SJSA1 (cell line): ENCODE results near the gene ZP2. TPM values are rescaled to one million over a fixed set of nuclear protein-coding genes. Genes with fewer than 3 reads are reported as not detected.

Experiments used
- DNase-seq, 2 experiments: peaks; one replicate each; pipeline ENCODE4 v3.0.0-alpha.2; 2015 to 2020; ENCODE audit warnings: low spot score in 2 of 2, low read depth in 1 of 2
- H3K27ac ChIP-seq: fragments of 250-450 bp; sonication (Bioruptor Pico); 2 replicates; pipeline ENCODE4 v1.5.1; 2020; ENCODE audit warnings: mild to moderate bottlenecking, moderate library complexity
- H3K27me3 ChIP-seq: fragments of 250-450 bp; sonication (Bioruptor Pico); replicated peaks from 2 replicates; pipeline ENCODE4 v1.5.1; 2020; ENCODE audit warnings: mild to moderate bottlenecking, moderate library complexity
- H3K36me3 ChIP-seq: fragments of 250-450 bp; sonication (Bioruptor Pico); 2 replicates; pipeline ENCODE4 v1.5.1; 2020; ENCODE audit warnings: mild to moderate bottlenecking
- H3K4me1 ChIP-seq: fragments of 250-450 bp; sonication (Bioruptor Pico); replicated peaks from 2 replicates; pipeline ENCODE4 v1.6.1; 2021; ENCODE audit warnings: mild to moderate bottlenecking
- H3K4me3 ChIP-seq: fragments of 250-450 bp; sonication (Bioruptor Pico); 2 replicates; pipeline ENCODE4 v1.5.1; 2020; ENCODE audit warnings: mild to moderate bottlenecking
- H3K9me3 ChIP-seq: fragments of 250-450 bp; sonication (Bioruptor Pico); replicated peaks from 2 replicates; pipeline ENCODE4 v1.5.1; 2020; ENCODE audit warnings: mild to moderate bottlenecking
- total RNA-seq: library from RNA; depleted of rRNA; stranded (reverse); fragments of >200 nt; shearing (Covaris generic); gene quantifications from 2 replicates; pipeline ENCODE4 v1.2.3, GENCODE V29; 2014

ZP2 gene
- total RNA-seq, 1 experiment from 2014 or later, result not detected

DNA sequence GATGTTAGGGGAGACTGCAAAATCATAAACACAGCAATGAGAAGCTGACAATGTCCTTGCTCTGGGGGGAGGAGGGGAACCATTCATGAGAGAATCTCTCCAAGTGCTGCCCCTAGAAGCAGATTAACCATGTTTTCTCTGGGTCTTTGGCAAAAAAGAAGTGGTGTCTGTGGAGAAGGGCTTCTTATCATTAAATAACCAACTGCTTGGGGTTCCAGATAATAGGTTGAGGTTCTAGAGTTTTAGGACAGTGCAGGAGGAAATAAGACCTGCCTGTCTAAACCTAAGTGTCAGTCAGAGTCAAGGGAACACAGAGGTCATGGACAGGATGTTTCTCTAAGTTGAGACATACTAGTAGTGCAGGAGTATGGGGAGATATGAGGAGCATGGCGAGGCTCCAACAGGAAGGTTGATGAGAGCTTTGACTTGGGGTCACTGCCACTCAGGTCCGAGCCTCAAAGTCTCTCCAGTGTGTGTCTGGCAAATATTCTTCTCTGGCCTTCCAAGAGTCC is 17.0 kb upstream of the ZP2 start:
- no peak for DNase-seq
- no peaks in the 10 kb centered on the region for H3K9me3 ChIP-seq
- H3K4me1 ChIP-seq, result no peaks in the 10 kb centered on the region
- no peaks in the 10 kb centered on the region for H3K36me3 ChIP-seq
- H3K27me3 ChIP-seq, result peaks cover 26% of the 10 kb centered on the region
- H3K4me3 ChIP-seq, result no peak overlapping the region
- H3K27ac ChIP-seq, result no peak overlapping the region

DNA sequence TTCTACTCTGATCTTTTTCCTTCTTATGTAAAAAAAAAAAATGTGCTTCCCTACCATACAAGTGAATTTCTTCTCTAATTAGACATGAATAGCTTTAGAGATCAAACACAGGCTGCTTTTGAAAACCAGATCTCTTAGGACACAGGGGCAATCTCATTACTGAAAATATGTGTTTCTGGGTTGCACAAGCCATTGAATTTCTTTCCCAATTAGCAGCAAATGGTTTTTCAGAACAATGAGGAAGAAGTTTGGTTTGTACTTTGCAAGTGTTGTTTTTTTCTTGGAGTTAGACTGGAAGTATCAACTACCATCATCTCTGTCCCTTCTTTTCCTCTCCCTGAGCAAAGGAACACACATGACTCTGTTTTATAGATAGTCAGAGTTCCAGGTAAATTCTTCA is 16.5 kb upstream of the ZP2 start:
- no peaks in the 10 kb centered on the region for H3K4me1 ChIP-seq
- no peaks in the 10 kb centered on the region for H3K36me3 ChIP-seq
- H3K27me3 ChIP-seq, result peaks cover 28% of the 10 kb centered on the region
- no peak overlapping the region for H3K27ac ChIP-seq
- DNase-seq, result no peak
- H3K9me3 ChIP-seq, result no peaks in the 10 kb centered on the region
- no peak overlapping the region for H3K4me3 ChIP-seq

DNA sequence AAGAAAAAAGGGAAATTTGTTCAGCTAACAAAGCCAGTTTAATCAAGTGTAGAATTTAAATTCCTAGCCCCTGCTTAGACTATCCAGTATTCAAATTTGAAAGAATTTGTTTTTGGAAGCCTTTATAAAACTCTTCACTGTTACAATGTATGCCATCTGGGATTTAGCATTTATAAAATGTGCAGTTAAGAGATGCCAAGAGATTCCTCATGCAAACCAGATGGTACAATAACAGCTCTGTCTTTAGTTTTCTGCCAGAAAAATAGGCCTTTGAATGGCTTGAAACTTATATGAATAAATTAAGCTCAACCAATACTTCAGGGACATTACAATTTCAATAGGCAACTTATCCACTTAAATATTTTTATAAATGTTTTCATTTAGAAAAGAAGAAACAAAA is 15.4 kb upstream of the ZP2 start:
- no peak overlapping the region for H3K4me3 ChIP-seq
- H3K27ac ChIP-seq, result no peak overlapping the region
- peaks cover 30% of the 10 kb centered on the region for H3K27me3 ChIP-seq
- H3K36me3 ChIP-seq, result no peaks in the 10 kb centered on the region
- DNase-seq, result no peak
- H3K9me3 ChIP-seq, result no peaks in the 10 kb centered on the region
- H3K4me1 ChIP-seq, result no peaks in the 10 kb centered on the region

DNA sequence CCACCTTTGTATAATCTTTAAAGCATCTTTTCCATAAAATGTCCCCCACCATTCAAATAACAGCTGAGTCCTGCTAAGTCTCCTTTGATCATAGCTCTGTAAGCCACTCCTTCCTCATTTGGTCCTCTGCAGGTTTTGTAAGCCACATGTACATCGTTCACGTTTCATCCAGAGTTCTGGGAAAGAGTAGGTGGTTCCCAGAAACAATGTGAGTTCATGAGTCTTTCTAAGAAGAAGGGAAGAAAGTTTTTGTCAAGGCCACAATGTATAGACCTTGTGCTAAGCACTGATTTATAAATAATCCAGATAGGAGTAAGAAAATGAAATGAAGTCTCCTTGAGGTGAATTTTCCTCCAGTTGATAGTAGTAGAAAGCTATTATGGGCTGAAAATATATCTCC is 13.4 kb upstream of the ZP2 start:
- no peak for DNase-seq
- Histone ChIP-seq H3K36me3 (no peaks in the 10 kb centered on the region), H3K27me3 (peaks cover 27% of the 10 kb centered on the region), H3K9me3 (no peaks in the 10 kb centered on the region), H3K4me3 (no peak overlapping the region), H3K4me1 (no peaks in the 10 kb centered on the region), H3K27ac (no peak overlapping the region)

DNA sequence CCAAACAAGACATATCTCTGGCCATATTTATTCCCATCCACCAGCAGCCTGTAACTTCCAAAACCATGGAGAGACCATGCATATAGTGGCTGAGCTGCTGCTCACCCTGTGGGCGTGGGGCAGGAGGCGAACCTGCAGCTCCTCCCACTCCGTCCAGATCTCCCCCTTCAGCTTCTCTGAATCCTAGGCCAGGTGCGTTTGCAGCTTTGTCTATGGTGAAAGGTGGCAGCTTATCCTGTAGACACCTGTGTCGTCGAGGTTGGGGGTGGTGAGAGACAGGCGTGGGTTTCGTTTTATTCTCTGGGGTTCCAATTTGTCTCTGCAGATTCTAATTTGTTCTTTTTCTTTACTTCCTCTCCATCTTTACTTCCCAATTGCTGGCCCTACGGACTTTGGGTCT is 12.4 kb upstream of the ZP2 start:
- no peak for DNase-seq
- peaks cover 28% of the 10 kb centered on the region for H3K27me3 ChIP-seq
- no peaks in the 10 kb centered on the region for H3K36me3 ChIP-seq
- H3K9me3 ChIP-seq, result no peaks in the 10 kb centered on the region
- H3K4me1 ChIP-seq, result no peaks in the 10 kb centered on the region
- H3K27ac ChIP-seq, result no peak overlapping the region
- H3K4me3 ChIP-seq, result no peak overlapping the region

DNA sequence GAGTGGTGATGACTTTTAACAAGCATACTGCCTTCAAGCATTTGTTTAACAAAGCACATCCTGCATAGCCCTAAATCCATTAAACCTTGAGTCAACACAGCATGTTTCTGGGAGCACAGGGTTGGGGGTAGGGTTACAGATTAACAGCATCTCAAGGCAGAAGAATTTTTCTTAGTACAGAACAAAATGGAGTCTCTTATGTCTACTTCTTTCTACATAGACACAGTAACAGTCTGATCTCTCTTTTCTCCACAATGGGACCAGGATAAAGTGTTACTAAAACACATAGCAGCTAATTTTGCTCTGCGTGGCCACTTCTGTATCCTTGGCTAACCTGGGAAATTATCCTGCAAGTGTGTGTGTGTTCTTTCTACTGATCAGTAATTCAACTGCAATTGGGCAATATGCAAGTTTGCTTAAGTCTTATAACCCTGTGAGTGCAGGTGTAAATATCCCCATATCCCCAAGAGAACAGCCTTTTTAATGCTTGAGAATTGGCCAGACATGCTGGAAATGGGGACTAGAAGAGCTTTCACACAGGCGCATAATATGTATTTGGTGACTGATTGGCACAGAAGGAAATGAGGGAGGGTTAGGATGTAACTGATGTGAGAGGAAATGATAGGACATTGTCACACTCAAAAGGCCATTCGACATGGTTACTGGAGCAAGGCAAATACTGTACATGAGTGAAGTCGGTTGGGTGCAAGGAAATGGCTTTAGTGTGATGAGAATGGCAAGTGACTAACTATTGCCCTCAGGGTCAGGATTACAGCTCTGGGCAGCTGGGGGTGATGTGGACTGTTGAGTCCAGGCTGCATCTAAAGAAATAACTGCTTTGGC is 11.3 kb upstream of the ZP2 start:
- H3K9me3 ChIP-seq, result no peaks in the 10 kb centered on the region
- H3K27ac ChIP-seq, result no peak overlapping the region
- no peak overlapping the region for H3K4me3 ChIP-seq
- DNase-seq, result no peak
- no peaks in the 10 kb centered on the region for H3K4me1 ChIP-seq
- H3K36me3 ChIP-seq, result no peaks in the 10 kb centered on the region
- H3K27me3 ChIP-seq, result peaks cover 23% of the 10 kb centered on the region

DNA sequence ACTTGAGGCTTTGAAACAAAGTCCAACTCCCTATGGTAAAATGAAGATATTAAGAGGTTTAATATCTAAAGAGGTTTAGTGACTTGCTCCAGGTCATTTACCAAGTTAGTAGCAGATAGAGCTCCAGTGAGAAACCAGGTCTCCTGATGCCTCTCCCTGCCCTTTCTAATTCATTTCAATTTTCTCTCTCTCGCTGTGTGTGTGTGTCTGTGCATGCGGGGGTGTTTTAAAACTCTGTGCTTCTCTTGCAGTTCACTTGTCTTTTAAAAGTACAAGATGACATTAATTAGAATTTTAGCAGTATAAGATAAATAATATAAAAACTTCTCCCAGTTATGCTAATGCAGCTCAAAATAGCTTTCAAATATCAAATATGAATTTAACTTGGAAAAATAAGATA is 8.2 kb upstream of the ZP2 start:
- H3K4me1 ChIP-seq, result no peaks in the 10 kb centered on the region
- no peak overlapping the region for H3K27ac ChIP-seq
- H3K27me3 ChIP-seq, result peaks cover 21% of the 10 kb centered on the region
- H3K9me3 ChIP-seq, result no peaks in the 10 kb centered on the region
- no peaks in the 10 kb centered on the region for H3K36me3 ChIP-seq
- H3K4me3 ChIP-seq, result no peak overlapping the region
- no peak for DNase-seq

DNA sequence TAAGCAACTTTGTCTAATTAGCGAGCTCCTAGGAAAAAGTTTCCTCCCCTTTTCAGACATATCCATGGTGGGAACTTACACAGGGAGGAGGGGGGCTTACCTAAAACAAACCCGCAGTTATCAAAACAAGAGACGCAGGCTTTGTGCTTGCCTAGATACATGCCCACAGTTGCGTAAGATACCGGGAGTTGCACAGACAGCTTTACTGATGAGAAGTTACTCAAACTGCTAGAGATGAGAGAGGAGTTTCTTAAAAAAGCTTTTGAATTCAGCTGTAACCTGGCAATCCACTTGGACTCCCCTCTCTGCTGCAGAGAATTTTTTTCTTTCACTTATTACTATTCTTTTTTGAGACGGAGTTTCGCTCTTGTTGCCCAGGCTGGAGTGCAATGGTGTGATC is 6.8 kb upstream of the ZP2 start:
- Histone ChIP-seq H3K27me3 (peaks cover 21% of the 10 kb centered on the region), H3K36me3 (no peaks in the 10 kb centered on the region), H3K4me3 (no peak overlapping the region), H3K9me3 (no peaks in the 10 kb centered on the region), H3K27ac (no peak overlapping the region), H3K4me1 (no peaks in the 10 kb centered on the region)
- no peak for DNase-seq

DNA sequence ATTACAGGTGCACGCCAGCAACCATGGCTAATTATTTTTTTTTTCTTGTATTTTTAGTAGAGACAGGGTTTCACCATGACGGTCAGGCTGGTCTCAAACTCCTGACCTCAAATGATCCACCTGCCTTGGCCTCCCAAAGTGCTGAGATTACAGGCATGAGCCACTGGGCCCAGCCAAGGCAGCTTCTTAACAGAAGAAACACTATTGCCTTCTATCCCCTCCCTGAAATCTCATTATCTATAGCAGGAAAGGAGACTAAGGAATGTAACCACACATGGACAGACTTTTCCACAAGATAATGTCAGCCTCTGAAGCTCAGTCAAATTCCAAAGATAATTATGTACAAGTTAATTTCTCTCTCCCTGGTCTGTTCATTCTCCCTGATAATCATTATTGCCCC is 5.7 kb upstream of the ZP2 start:
- Histone ChIP-seq H3K36me3 (no peaks in the 10 kb centered on the region), H3K27me3 (peaks cover 15% of the 10 kb centered on the region), H3K4me1 (no peaks in the 10 kb centered on the region), H3K9me3 (no peaks in the 10 kb centered on the region), H3K27ac (no peak overlapping the region), H3K4me3 (no peak overlapping the region)
- DNase-seq, result no peak

DNA sequence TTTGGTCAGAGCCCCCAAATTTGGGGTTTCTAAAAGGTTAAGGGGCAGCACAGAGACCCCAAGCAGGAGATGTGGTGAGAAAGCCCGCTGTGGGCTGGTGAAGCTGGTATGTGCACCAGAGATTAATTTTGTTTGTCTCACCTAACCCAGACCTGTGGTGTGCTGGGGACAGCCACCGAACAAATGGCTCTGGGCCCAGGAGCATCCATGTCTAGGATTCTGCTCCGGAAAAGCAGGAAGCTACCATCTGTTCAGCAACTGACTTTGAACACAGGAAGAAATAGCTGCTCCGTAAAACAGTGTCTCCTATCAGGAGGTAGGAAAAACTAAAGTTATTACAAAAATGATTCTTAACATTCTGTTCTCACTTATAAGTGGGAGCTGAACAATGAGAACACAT is 2.7 kb upstream of the ZP2 start:
- no peak for DNase-seq

DNA sequence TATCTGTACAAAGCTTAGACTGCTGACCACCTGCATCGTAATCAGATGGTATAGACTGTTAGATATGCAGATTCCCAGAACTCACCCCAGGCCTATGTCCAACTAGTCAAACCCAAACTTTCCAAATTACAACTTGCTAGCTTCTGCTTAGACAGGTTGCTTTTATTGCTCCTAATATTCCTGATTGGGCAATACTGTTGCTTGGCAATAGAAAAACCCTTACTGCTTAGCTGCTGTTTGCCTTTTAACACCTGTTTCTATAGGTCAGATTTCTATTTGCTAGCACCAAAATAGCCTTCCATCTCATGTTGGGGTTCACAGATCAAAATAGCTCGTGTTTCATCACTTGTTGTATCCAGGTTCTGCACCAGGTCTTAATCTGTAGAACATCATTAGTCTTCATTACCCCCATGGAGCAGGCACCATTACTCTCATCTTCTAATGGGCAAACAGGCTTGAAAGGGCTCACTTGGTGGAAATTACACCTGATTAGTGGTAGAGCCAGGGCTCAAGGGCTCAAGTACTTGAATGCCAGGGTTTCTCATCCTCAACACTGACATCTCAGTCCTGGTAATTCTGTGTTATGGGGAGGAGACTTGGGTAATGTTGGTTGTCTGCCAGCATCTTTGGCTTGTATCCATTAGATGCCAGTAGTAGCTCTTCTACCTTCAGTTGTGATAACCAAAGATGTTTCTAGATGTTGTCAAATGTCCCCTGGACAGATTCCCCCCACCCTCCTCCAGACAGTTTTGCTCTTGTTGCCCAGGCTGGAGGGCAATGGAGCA is 2.7 kb downstream of the ZP2 start:
- DNase-seq, result no peak
- Histone ChIP-seq H3K4me1 (no peaks in the 10 kb centered on the region), H3K9me3 (no peaks in the 10 kb centered on the region), H3K27ac (no peak overlapping the region), H3K27me3 (peaks cover 4% of the 10 kb centered on the region; the same call in 1 of the 2 replicates), H3K36me3 (no peaks in the 10 kb centered on the region), H3K4me3 (no peak overlapping the region)

More for the DNA sequence above, 2.7 kb upstream of the ZP2 start:
- H3K4me3 ChIP-seq, result no peak overlapping the region
- H3K9me3 ChIP-seq, result no peaks in the 10 kb centered on the region
- no peak overlapping the region for H3K27ac ChIP-seq
- H3K4me1 ChIP-seq, result no peaks in the 10 kb centered on the region
- H3K27me3 ChIP-seq, result 0 out of 2 replicates have a peak, but pooled peaks cover 4% of the 10 kb centered on the region
- H3K36me3 ChIP-seq, result no peaks in the 10 kb centered on the region

DNA sequence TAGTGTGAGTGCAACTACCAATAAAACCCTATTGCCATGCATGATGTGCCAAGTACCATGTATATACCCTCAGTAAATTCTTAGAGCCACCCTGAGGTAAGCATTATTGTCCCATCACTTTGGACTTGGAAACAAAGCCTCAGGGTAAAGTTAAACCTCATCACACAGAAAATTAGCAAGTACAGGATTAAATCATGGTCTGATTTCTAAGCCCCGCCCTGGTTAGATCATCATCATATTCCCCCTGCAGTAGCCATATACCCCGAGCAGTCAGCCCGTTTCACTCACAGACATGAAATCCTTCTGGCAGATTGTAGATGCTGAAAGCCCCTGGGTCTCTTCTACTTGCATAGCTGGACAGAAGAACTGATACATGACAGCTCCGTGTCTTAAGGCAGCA is 4.8 kb downstream of the ZP2 start:
- no peak for DNase-seq
- Histone ChIP-seq H3K27me3 (peaks cover 4% of the 10 kb centered on the region; the same call in 1 of the 2 replicates), H3K36me3 (no peaks in the 10 kb centered on the region), H3K27ac (no peak overlapping the region), H3K4me1 (no peaks in the 10 kb centered on the region), H3K9me3 (no peaks in the 10 kb centered on the region), H3K4me3 (no peak overlapping the region)

DNA sequence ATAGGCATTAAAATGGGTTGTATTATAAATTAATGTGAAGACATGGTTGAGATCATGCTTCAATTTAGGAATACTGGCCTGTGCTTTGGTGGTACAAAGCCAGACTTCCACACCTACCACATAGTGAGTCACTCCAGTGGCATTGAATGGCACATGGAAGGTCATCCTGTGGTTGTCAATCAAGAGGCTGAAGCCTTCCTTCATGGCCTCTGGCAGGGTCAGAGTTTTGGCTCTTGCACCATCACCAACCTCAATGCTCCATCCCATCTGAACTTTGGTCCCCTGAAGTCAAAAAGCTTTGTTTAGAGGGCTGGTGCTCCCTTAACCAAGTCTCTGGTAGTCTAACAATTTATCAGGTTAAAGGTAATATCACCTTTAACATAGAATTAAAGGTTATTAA is 6.1 kb downstream of the ZP2 start:
- H3K9me3 ChIP-seq, result no peaks in the 10 kb centered on the region
- no peak overlapping the region for H3K27ac ChIP-seq
- no peaks in the 10 kb centered on the region for H3K4me1 ChIP-seq
- H3K4me3 ChIP-seq, result no peak overlapping the region
- peaks cover 4% of the 10 kb centered on the region; the same call in 1 of the 2 replicates for H3K27me3 ChIP-seq
- no peak for DNase-seq
- no peaks in the 10 kb centered on the region for H3K36me3 ChIP-seq

DNA sequence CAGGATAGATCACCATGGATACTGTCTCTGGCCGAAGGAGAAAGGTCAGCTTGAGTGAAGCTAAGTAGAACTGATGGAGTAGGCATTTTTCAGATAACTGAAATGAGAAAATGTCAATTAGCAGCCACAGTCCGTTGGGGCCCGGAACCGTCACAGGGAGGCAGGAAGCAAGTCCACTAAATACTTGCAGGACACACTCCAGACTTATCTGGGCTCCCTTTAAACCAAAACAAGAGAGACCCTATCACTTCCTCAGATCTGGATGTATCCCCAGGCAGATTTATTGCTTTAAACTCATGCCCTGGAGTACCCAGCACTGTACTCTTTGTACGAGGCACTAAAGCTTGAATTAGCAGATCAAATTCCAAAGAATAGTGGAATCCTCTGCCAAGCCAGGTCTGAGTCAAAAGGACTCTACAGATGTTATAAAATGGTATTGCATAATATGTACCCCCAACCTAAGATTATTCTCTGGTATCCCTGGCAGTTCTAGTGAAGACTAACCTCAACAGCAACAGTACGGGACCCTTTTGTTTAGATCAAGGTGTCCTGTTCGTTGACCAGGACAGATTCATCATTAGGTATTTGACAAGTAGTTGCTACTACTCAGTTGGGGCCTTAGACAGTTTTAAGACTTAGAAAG is 8.1 kb downstream of the ZP2 start:
- Histone ChIP-seq H3K36me3 (no peaks in the 10 kb centered on the region), H3K4me1 (no peaks in the 10 kb centered on the region), H3K27ac (no peak overlapping the region), H3K4me3 (no peak overlapping the region), H3K9me3 (no peaks in the 10 kb centered on the region), H3K27me3 (peaks cover 8% of the 10 kb centered on the region)
- no peak for DNase-seq
